K562 (cell line): ENCODE data around the gene LAMTOR4. TPM values are rescaled to one million over a fixed set of nuclear protein-coding genes. Genes with fewer than 3 reads are reported as not detected.

Experiments
- ASH1L ChIP-seq: fragments of 450-650 bp; IDR thresholded peaks from 2 replicates; pipeline ENCODE4 v1.6.1; 2018; ENCODE audit warnings: borderline replicate concordance, mild to moderate bottlenecking, low read depth; ENCODE audit not compliant: partially characterized antibody
- CBX2 ChIP-seq: fragments of 200-600 bp; sonication (generic); IDR thresholded peaks from one replicate; pipeline ENCODE4 v1.6.1; 2012; ENCODE audit warnings: mild to moderate bottlenecking, low read length, inconsistent platforms; ENCODE audit not compliant: insufficient read depth, poor library complexity, severe bottlenecking
- EHMT2 ChIP-seq: fragments of 450-650 bp; IDR thresholded peaks from 2 replicates; pipeline ENCODE4 v1.6.1; 2018; ENCODE audit warnings: antibody characterized with exemption
- ESRRB ChIP-seq: fragments of 250-450 bp; sonication (Bioruptor Pico); IDR thresholded peaks from 2 replicates; pipeline ENCODE4 v1.5.0; 2020; ENCODE audit warnings: mild to moderate bottlenecking, moderate library complexity, borderline replicate concordance
- ETV1 ChIP-seq: fragments of 450-650 bp; conservative IDR thresholded peaks from 2 replicates; pipeline ENCODE4 v1.6.1; 2016; ENCODE audit warnings: missing genetic modification characterization, control low read depth, low read depth, missing compliant biosample characterization
- GATAD2A ChIP-seq: fragments of 450-650 bp; IDR thresholded peaks from 2 replicates; pipeline ENCODE4 v1.6.1; 2017
- HMG20A ChIP-seq: fragments of 450-650 bp; formaldehyde crosslinking; conservative IDR thresholded peaks from 2 replicates; pipeline ENCODE4 v1.4.0; 2020; ENCODE audit warnings: mild to moderate bottlenecking, mixed read lengths
- MTA1 ChIP-seq: fragments of 450-650 bp; IDR thresholded peaks from 2 replicates; pipeline ENCODE4 v1.6.1; 2017; ENCODE audit warnings: borderline replicate concordance
- NFIX ChIP-seq: fragments of 250-450 bp; sonication (Bioruptor Pico); IDR thresholded peaks from 2 replicates; pipeline ENCODE4 v1.4.0; 2020; ENCODE audit warnings: low read depth, mild to moderate bottlenecking, moderate library complexity
- RBM22 ChIP-seq: fragments of 200-400 bp; formaldehyde crosslinking; IDR thresholded peaks from 2 replicates; pipeline ENCODE4 v1.6.1; 2018; ENCODE audit warnings: low read length, low read depth; ENCODE audit not compliant: poor library complexity, severe bottlenecking
- SAFB ChIP-seq: fragments of 200-400 bp; formaldehyde crosslinking; IDR thresholded peaks from 2 replicates; pipeline ENCODE4 v1.6.1; 2017; ENCODE audit warnings: low read depth, low read length, borderline replicate concordance
- SIRT6 ChIP-seq: IDR thresholded peaks from one replicate; pipeline ENCODE4 v1.6.1; 2012; ENCODE audit warnings: low read depth, mild to moderate bottlenecking, control low read depth, inconsistent platforms, low read length, moderate library complexity
- SMARCE1 ChIP-seq: fragments of 450-650 bp; IDR thresholded peaks from 2 replicates; pipeline ENCODE4 v1.7.1; 2016; ENCODE audit warnings: mild to moderate bottlenecking
- TCF3 ChIP-seq: sonication (generic); formaldehyde crosslinking; IDR thresholded peaks from 2 replicates; pipeline ENCODE4 v1.4.0; 2020; ENCODE audit warnings: mild to moderate bottlenecking, missing genetic modification reagents
- TCF7 ChIP-seq: sonication (generic); IDR thresholded peaks from 2 replicates; pipeline ENCODE4 v1.6.1; 2016; ENCODE audit warnings: antibody characterized with exemption, borderline replicate concordance
- THRAP3 ChIP-seq: fragments of 450-650 bp; IDR thresholded peaks from 2 replicates; pipeline ENCODE4 v1.6.1; 2016; ENCODE audit warnings: mild to moderate bottlenecking, inconsistent platforms, borderline replicate concordance
- ZBTB34 ChIP-seq: fragments of 250-450 bp; sonication (Bioruptor Pico); IDR thresholded peaks from 2 replicates; pipeline ENCODE4 v1.8.0; 2021; ENCODE audit warnings: mild to moderate bottlenecking, moderate library complexity
- ZZZ3 ChIP-seq: fragments of 450-650 bp; IDR thresholded peaks from 2 replicates; pipeline ENCODE4 v1.6.1; 2016; ENCODE audit warnings: antibody characterized with exemption, mild to moderate bottlenecking, moderate library complexity
- polyA plus RNA-seq, 8 experiments: library from polyadenylated mRNA; depleted of rRNA in 4 of 8; stranded (reverse) in 5 of 8; unstranded in 3 of 8; fragments of >200 nt; fragmentation: Nextera tagmentation in 2 of 8; fragmentation: Illumina TruSeq in 1 of 8; extraction: Ambion mirVana in 2 of 8; extraction: Trizol in 1 of 8; gene quantifications; 2 replicates each; pipeline versions ENCODE4 v1.2.1 to v1.2.3, GENCODE V29; 2011 to 2014; ENCODE audit warnings: inconsistent platforms in 1 of 8, missing spikeins in 1 of 8
- total RNA-seq, 7 experiments: library from RNA; depleted of rRNA in 6 of 7; stranded (reverse); fragments of >200 nt in 6 of 7; fragmentation: Illumina TruSeq in 2 of 7; extraction: Trizol in 2 of 7; gene quantifications; 2 replicates each; pipeline versions ENCODE4 v1.2.1 to v1.2.3, GENCODE V29; 2011 to 2021; ENCODE audit warnings: low replicate concordance in 1 of 7
- TF ChIP-seq, protein P1 (sequence below): fragments of 250-450 bp; sonication (Bioruptor Pico); IDR thresholded peaks from 2 replicates; pipeline ENCODE4 v1.4.0; 2020; ENCODE audit warnings: mild to moderate bottlenecking, moderate library complexity
- TF ChIP-seq, protein P2 (sequence below): fragments of 200-400 bp; formaldehyde crosslinking; IDR thresholded peaks from 2 replicates; pipeline ENCODE4 v1.6.1; 2017; ENCODE audit warnings: mild to moderate bottlenecking, low read depth, low read length, moderate library complexity
- TF ChIP-seq, protein P3 (sequence below): fragments of 250-450 bp; sonication (Bioruptor Pico); IDR thresholded peaks from 2 replicates; pipeline ENCODE4 v1.5.0; 2022; ENCODE audit warnings: mild to moderate bottlenecking

The LAMTOR4 gene
- total and polyA plus RNA-seq, 9 of the 15 experiments (the other 6 are each of a cell fraction or from before 2014, with no cell fraction given) = 79.6 to 314 (median 195) TPM

- TF ChIP-seq RBM22 (no peak), ZZZ3 (no peak), NFIX (no peak), MTA1 (peak; percentile 92), SIRT6 (no peak), SMARCE1 (peak; percentile 62; the same call in 1 of the 2 replicates), HMG20A (CRISPR knock-in tag) (no peak), THRAP3 (peak; percentile 85), ESRRB (CRISPR knock-in tag) (no peak), CBX2 (no peak), EHMT2 (0 out of 2 replicates have a peak, but pooled peaks have one; percentile 30), ZBTB34 (no peak), SAFB (no peak), GATAD2A (no peak), ASH1L (peak; percentile 65), ETV1 (tag) (no peak), TCF3 (CRISPR knock-in tag) (no peak), TCF7 (no peak)
- TF ChIP-seq, protein P1, sequence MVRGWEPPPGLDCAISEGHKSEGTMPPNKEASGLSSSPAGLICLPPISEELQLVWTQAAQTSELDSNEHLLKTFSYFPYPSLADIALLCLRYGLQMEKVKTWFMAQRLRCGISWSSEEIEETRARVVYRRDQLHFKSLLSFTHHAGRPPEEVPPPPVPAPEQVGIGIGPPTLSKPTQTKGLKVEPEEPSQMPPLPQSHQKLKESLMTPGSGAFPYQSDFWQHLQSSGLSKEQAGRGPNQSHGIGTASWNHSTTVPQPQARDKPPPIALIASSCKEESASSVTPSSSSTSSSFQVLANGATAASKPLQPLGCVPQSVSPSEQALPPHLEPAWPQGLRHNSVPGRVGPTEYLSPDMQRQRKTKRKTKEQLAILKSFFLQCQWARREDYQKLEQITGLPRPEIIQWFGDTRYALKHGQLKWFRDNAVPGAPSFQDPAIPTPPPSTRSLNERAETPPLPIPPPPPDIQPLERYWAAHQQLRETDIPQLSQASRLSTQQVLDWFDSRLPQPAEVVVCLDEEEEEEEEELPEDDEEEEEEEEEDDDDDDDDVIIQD (CRISPR knock-in tag) = no peak
- TF ChIP-seq, protein P2, sequence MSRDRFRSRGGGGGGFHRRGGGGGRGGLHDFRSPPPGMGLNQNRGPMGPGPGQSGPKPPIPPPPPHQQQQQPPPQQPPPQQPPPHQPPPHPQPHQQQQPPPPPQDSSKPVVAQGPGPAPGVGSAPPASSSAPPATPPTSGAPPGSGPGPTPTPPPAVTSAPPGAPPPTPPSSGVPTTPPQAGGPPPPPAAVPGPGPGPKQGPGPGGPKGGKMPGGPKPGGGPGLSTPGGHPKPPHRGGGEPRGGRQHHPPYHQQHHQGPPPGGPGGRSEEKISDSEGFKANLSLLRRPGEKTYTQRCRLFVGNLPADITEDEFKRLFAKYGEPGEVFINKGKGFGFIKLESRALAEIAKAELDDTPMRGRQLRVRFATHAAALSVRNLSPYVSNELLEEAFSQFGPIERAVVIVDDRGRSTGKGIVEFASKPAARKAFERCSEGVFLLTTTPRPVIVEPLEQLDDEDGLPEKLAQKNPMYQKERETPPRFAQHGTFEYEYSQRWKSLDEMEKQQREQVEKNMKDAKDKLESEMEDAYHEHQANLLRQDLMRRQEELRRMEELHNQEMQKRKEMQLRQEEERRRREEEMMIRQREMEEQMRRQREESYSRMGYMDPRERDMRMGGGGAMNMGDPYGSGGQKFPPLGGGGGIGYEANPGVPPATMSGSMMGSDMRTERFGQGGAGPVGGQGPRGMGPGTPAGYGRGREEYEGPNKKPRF = no peak
- TF ChIP-seq, protein P3, sequence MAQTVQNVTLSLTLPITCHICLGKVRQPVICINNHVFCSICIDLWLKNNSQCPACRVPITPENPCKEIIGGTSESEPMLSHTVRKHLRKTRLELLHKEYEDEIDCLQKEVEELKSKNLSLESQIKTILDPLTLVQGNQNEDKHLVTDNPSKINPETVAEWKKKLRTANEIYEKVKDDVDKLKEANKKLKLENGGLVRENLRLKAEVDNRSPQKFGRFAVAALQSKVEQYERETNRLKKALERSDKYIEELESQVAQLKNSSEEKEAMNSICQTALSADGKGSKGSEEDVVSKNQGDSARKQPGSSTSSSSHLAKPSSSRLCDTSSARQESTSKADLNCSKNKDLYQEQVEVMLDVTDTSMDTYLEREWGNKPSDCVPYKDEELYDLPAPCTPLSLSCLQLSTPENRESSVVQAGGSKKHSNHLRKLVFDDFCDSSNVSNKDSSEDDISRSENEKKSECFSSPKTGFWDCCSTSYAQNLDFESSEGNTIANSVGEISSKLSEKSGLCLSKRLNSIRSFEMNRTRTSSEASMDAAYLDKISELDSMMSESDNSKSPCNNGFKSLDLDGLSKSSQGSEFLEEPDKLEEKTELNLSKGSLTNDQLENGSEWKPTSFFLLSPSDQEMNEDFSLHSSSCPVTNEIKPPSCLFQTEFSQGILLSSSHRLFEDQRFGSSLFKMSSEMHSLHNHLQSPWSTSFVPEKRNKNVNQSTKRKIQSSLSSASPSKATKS = no peak
Measured at GRCh38 chr7:100130608-100131453, 17.9 kb upstream of the LAMTOR4 start (continued).
